ENCODE data around the gene SMPD3. TPM values are rescaled to one million over a fixed set of nuclear protein-coding genes. Genes with fewer than 3 reads are reported as not detected.
A peak's percentile ranks its signal among the peaks of the same experiment; 100 is the strongest.

Gene SMPD3
- total and polyA plus RNA-seq, 2 of the 8 experiments (the other 6 are each of a cell fraction or from before 2014, with no cell fraction given): 0.39 to 1.3 TPM

- peak; percentile 78 for TF ChIP-seq TAF7 (optimal IDR thresholded peaks at IDR 0.05; ENCODE audit: borderline replicate concordance, low read depth, low read length)
- peak; percentile 75 for TF ChIP-seq CREB1 (IDR thresholded peaks at IDR 0.05)
- TF ChIP-seq SIN3A (conservative IDR thresholded peaks at IDR 0.05 in 1 of 2, IDR thresholded peaks at IDR 0.05 in 1 of 2; ENCODE audit: low read depth in 1 of 2, low read length in 2 of 2): peak in 1 of 2 experiments; percentile 93; a peak in 3 of 4 replicates
- TF ChIP-seq EP300 (IDR thresholded peaks at IDR 0.05; ENCODE audit: borderline replicate concordance in 1 of 2, low read depth in 2 of 2, low read length in 2 of 2): 0 out of 3 replicates have a peak, but pooled peaks of 1 of the 2 experiments have one; percentile 19
Observed at GRCh38 chr16:68448360-68448970, at the start of gene SMPD3 (continued).
